Fibroblast of peridontal ligament (primary cell): Measurements from ENCODE around the gene RAB6B.
A peak's percentile ranks its signal among the peaks of the same experiment; 100 is the strongest.
"Not testable (repeated sequence)": the region's sequence is repeated elsewhere in the genome, so short reads cannot be mapped to it uniquely, and the experiment has no call there.

Experiments
- DNase-seq: peaks from one replicate; pipeline ENCODE4 v3.0.0-alpha.2; 2010; ENCODE audit errors: extremely low read depth

RAB6B gene

GRCh38 chr3:133815386-133815785 lies 80.3 kb downstream of the RAB6B start:
- DNase-seq: no peak

- peak; percentile 51 for DNase-seq
These were observed 82.8 kb downstream of the RAB6B start for GRCh38 chr3:133812872-133813271.

- peak; percentile 90 for DNase-seq
These were observed 89.8 kb downstream of the RAB6B start, which contains the start of gene SRPRB for GRCh38 chr3:133805702-133806475. Gene SRPRB (plus strand): TSS chr3:133805815. CDS start chr3:133805849, 34 bp downstream.

GRCh38 chr3:133805384-133805701 lies 90.3 kb downstream of the RAB6B start:
- no peak for DNase-seq

GRCh38 chr3:133804896-133805295 lies 90.8 kb downstream of the RAB6B start:
- DNase-seq: no peak

GRCh38 chr3:133803469-133803868 lies 92.2 kb downstream of the RAB6B start:
- DNase-seq: no peak

- DNase-seq: no peak
These were observed 95.7 kb downstream of the RAB6B start for GRCh38 chr3:133799794-133800585.

GRCh38 chr3:133797396-133798105 lies 98.1 kb downstream of the RAB6B start:
- DNase-seq: no peak

GRCh38 chr3:133792171-133792763 lies 103.4 kb downstream of the RAB6B start:
- DNase-seq: peak; percentile 9

GRCh38 chr3:133788024-133788423 lies 107.7 kb downstream of the RAB6B start:
- DNase-seq: no peak

GRCh38 chr3:133783762-133784161 lies 111.9 kb downstream of the RAB6B start:
- no peak for DNase-seq

- no peak for DNase-seq
These were observed 113.2 kb downstream of the RAB6B start for GRCh38 chr3:133782454-133782853.

GRCh38 chr3:133781570-133781969 lies 114.1 kb downstream of the RAB6B start:
- no peak for DNase-seq

GRCh38 chr3:133780756-133781155 lies 114.9 kb downstream of the RAB6B start:
- DNase-seq: not testable (repeated sequence)

- no peak for DNase-seq
These were observed 116.0 kb downstream of the RAB6B start for GRCh38 chr3:133779626-133780203.

- no peak for DNase-seq
These were observed 117.7 kb downstream of the RAB6B start for GRCh38 chr3:133777807-133778568.

- no peak for DNase-seq
These were observed 118.8 kb downstream of the RAB6B start for GRCh38 chr3:133776794-133777438.

- no peak for DNase-seq
These were observed 119.8 kb downstream of the RAB6B start for GRCh38 chr3:133775835-133776234.

GRCh38 chr3:133775309-133775708 lies 120.4 kb downstream of the RAB6B start:
- DNase-seq: no peak
